GM19467 (cell line): ENCODE measurements around the gene DKKL1.
"Not testable (repeated sequence)": the region's sequence is repeated elsewhere in the genome, so short reads cannot be mapped to it uniquely, and the experiment has no call there.

Source experiments
- ATAC-seq: cut with Tn5 transposase; IDR thresholded peaks from one replicate; pipeline ENCODE4 v1.9.1; 2021; ENCODE audit warnings: mild to moderate bottlenecking, moderate library complexity; ENCODE audit not compliant: unreplicated experiment

Gene DKKL1

DNA sequence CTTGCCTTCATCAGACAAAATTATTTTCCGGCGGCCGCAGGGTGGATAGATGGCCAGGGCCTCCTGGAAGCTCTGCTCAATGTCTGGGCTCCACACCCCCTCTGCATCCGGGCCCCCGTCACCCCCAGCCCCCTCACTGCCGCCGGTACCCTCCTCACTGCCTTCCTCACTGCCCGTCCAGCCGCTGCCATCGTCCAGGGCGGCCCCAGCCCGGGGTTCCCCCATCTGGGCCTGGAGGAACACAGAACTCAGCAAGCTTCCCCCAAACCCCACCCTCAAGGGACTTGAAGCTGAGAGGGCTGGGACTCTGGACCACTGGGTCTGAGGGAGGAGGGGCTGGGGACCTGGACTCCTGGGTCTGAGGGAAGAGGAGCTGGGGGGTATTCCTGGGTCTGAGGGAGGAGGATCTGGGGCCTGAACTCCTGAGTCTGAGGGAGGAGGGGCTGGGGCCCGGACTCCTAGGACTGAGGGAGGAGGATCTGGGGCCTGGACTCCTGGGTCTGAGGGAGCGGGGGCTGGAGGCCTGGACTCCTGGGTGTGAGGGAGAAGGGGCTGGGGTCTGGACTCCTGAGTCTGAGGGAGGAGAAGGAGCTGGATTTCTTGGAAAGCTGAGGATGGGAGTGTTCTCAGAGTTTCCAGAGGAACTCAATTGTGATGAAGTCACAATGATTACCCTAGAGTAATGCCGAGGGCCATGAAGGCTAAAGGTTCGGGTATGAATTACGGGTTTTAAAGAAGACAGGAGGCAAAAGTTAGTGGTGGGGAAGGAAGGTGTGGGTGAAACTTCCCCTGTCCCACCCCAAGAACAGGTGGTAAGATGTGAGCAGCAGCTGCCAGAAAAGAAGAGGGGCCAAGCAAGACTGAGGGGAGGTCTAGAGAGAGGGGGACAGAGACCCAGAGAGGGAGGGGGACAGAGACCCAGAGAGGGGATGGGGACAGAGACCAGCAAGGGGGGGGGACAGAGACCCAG lies 3.5 kb upstream of the DKKL1 start:
- ATAC-seq: no peak

- no peak for ATAC-seq
These were observed 2.1 kb upstream of the DKKL1 start for GRCh38 chr19:49361438-49362047.

- no peak for ATAC-seq
These were observed 1.4 kb upstream of the DKKL1 start, which contains the start of gene TEAD2 for GRCh38 chr19:49362048-49362928. Gene TEAD2 (minus strand): TSS chr19:49362416. CDS start chr19:49360075, 2,341 bp downstream.

GRCh38 chr19:49362929-49363267 lies 779 bp upstream of the DKKL1 start:
- no peak for ATAC-seq

- no peak for ATAC-seq
These were observed 533 bp downstream of the DKKL1 start for GRCh38 chr19:49364083-49364737.

GRCh38 chr19:49366110-49366509 lies 2.4 kb downstream of the DKKL1 start:
- ATAC-seq: no peak

- ATAC-seq: no peak
These were observed 5.2 kb downstream of the DKKL1 start for GRCh38 chr19:49368711-49369358.

GRCh38 chr19:49371184-49371583 lies 7.5 kb downstream of the DKKL1 start:
- ATAC-seq: no peak

DNA sequence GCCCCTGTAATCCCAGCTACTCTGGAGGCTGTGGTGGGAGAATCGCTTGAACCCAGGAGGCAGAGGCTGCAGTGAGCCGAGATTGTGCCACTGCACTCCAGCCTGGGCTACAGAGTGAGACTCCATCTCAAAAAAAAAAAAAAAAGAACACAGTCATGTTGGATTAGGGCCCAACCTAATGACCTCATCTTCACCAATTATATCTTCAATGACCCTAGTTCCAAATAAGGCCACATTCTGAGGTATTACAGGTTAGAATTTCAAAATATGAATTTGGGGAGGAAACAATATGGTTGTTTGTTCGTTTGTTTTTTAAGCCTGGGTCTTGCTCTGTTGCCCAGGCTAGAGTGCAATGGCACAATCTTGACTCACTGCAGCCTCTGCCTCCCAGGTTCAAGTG lies 9.5 kb downstream of the DKKL1 start:
- ATAC-seq: not testable (repeated sequence)

DNA sequence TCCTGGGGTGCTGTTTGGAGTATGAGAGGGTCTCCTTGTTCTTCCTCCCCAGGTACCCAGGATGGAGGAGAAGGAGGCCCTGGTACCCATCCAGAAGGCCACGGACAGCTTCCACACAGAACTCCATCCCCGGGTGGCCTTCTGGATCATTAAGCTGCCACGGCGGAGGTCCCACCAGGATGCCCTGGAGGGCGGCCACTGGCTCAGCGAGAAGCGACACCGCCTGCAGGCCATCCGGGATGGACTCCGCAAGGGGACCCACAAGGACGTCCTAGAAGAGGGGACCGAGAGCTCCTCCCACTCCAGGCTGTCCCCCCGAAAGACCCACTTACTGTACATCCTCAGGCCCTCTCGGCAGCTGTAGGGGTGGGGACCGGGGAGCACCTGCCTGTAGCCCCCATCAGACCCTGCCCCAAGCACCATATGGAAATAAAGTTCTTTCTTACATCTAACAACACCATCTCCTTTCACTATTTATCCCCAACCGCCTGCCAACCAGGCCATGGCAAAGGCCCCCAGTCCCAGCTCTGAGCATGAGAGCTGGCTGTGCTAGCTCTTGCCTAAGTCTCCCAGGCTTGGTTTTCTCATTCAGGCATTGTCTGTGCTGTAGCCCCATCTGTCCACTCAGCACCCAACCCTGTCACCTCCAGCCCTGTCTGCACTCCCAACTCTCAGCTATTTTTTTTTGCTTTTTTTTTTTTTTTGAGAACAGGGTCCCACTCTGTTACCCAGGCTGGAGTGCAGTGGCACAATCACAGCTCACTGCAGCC lies 11.2 kb downstream of the DKKL1 start:
- no peak for ATAC-seq

DNA sequence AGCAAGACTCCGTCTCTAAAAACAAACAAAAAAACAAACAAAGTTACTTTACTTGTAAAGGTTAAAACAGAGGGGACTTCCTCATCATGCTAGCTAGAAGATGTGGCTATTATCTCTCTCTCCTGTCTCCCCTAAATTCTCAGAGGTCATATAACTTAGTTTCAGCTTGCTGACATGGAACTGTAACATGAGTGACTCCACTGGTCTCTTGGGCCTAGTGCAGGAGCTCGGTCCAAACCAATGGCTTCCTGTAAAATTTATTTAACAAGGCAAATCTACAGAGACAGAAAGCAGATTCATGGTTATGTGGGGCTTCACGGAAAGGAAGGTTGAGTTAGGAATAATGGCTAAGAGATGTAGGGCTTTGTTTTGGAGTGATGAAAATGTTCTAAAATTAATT lies 14.8 kb downstream of the DKKL1 start:
- ATAC-seq: no peak

DNA sequence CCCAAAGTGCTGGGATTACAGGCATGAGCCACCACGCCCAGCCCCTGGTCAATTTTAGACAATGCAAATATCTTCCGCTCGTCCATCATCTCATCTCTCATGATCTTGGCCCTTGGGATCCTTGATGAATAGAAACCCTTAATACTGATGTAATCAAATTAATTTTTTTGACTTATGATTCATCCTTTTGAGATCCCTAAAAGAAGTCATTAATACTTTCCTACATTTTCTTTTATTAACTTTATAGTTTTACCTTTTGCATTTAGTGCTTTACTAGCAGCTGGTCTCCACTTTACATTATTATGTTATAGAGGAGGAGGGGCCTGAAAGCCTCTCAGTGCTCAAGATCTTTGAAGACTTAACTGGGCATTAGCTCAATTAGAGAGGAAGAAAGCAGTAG lies 16.7 kb downstream of the DKKL1 start:
- ATAC-seq: no peak

DNA sequence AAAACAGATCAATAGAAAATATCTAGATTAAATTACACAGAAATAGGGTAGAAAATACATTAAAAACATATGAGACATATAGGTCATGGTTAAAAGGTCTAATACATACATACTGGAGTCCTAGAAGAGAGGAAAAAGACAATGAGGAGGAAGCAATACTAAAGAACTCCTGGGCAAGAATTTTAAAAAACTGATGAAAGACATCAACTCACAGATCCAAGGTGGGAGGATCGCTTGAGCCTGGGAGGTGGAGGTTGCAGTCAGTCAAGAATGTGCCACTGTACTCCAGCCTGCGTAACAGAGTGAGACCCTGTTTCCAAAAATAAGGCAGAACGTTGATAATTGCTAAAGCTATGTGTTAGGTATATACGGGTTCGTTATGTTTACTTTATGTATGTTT lies 19.0 kb downstream of the DKKL1 start:
- no peak for ATAC-seq

GRCh38 chr19:49383599-49383998 lies 19.9 kb downstream of the DKKL1 start:
- ATAC-seq: no peak

GRCh38 chr19:49387936-49388372 lies 24.3 kb downstream of the DKKL1 start, which contains the start of gene KASH5:
Gene KASH5 (plus strand): TSS chr19:49388249. CDS start chr19:49390884, 2,635 bp downstream.
- no peak for ATAC-seq

DNA sequence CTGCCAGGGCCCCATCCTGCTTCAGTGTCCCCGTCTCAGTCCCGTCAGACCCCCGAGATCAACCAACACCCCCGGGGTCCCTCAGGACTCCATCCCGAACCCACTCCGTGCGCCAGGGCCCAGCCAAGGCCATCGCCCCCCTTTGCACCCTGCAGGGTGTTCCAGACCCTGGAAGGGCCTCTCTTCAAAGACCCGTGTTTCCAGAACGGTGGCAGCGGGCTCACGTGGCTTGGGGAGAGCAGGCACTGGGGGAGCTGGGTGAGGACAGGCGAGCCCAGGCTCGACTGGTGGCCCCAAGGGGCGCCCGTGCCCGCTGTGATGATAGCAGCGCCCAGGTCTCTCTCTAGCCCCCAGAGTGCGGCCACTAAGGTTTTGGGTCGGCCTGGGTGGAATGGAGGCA lies 25.7 kb downstream of the DKKL1 start:
- ATAC-seq: no peak

DNA sequence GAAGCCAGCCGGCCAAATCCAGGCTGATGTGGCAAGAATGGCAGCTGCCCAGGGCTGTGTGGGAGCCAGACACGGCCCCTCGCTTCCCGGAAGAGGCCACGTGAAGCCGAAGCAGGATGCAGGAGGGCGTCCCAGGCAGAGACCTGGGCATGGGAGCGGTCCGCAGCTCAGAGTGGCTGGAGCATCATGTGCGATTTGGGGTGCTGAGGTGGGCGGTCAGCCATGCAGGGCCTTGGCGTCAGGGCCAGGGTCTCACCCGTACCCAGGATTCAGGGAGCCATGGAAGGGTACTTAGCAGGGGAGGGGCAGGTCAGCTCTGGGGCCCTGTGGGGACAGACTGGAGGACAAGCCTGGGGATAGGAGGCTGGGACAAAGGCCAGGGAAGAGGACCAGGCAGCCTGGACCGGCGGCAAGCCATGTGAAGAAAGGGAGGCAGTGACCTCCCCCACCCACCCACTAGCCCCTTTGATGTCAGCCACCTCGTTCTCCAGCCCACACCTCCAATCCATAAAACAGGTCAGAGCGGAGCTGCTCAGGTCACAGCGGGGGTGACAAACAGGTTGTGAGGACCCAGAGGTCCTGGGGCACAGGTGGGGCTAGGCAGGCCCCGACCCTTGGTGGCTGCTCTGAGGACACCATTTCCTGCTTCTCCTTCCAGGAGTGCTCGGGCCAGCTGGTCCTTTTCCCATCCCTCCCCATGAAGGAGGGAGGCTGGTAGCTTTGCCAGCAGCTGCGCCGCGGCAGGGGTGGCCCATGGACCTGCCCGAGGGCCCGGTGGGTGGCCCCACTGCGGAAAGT lies 26.7 kb downstream of the DKKL1 start:
- ATAC-seq: no peak

GRCh38 chr19:49390929-49391359 lies 27.3 kb downstream of the DKKL1 start:
- ATAC-seq: no peak
